PFSK-1 (cell line): Measurements from ENCODE around the gene C18orf54.

Experiments used
- FOXP2 ChIP-seq: optimal IDR thresholded peaks from 2 replicates; pipeline ENCODE3; 2011; ENCODE audit warnings: borderline replicate concordance, control low read depth, inconsistent platforms; ENCODE audit not compliant: insufficient read depth; ENCODE audit errors: extremely low read length, extremely low read depth
- POLR2AphosphoS5 ChIP-seq: IDR thresholded peaks from 2 replicates; pipeline ENCODE4 v1.6.1; 2012; ENCODE audit warnings: low read depth, mild to moderate bottlenecking, control low read depth, low read length, moderate library complexity
- REST ChIP-seq, 2 experiments: IDR thresholded peaks; 2 replicates each; pipeline versions ENCODE4 v1.6.1 to v1.8.0; 2011 to 2012; ENCODE audit warnings: low read depth in 2 of 2, low read length in 2 of 2, control low read depth in 1 of 2, inconsistent platforms in 1 of 2, mild to moderate bottlenecking in 1 of 2, moderate library complexity in 1 of 2; ENCODE audit not compliant: insufficient read depth in 1 of 2
- SIN3A ChIP-seq: IDR thresholded peaks from 2 replicates; pipeline ENCODE4 v1.6.1; 2012; ENCODE audit warnings: mild to moderate bottlenecking, low read length, moderate library complexity, borderline replicate concordance; ENCODE audit not compliant: insufficient read depth
- TAF1 ChIP-seq: IDR thresholded peaks from 2 replicates; pipeline ENCODE4 v1.6.1; 2012; ENCODE audit warnings: low read length, control low read depth, borderline replicate concordance; ENCODE audit not compliant: insufficient read depth

C18orf54 gene

DNA sequence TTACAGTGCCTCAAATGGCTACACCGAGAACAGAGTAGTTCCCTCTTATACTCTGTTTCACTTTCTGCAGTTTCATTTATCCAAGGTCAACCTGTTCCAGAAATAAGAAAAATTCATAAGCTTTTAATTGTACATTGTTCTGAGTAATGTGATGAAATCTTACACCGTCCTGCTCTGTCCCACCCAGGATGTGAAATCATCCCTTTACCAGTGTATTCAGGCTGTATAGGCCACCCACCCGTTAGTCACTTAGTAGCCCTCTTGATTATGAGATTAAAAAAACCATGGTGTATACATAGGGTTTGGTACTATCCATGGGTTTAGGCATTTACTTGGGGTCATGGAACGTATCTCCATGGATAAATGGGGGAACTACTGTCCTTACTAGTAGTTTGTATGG, 29.9 kb upstream of the C18orf54 start:
- no peak for TF ChIP-seq SIN3A
- no peak for TF ChIP-seq TAF1
- no peak for TF ChIP-seq REST (IDR thresholded peaks at IDR 0.05; ENCODE audit: insufficient read depth in 1 of 2, low read depth in 2 of 2, low read length in 2 of 2)
- no peak for TF ChIP-seq FOXP2
- TF ChIP-seq POLR2AphosphoS5: no peak

DNA sequence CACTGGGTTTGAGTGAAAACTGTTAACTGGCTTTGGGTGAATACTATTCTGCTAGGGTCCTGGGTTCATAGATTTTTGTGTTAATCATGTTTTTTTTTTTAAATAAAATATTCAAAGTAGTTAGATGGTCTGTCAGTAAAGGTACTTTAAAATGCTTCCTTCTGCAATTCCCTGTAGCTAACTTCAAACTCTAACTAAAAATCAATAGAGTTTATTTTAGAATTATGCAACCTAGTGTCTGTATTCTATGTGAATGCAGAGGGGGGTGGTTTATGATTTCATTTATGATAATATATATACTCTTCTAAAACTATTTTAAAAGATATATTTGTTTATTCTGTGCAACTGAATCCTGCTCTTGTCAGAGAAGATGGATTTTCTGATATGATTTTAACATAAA, 27.9 kb upstream of the C18orf54 start:
- no peak for TF ChIP-seq SIN3A

DNA sequence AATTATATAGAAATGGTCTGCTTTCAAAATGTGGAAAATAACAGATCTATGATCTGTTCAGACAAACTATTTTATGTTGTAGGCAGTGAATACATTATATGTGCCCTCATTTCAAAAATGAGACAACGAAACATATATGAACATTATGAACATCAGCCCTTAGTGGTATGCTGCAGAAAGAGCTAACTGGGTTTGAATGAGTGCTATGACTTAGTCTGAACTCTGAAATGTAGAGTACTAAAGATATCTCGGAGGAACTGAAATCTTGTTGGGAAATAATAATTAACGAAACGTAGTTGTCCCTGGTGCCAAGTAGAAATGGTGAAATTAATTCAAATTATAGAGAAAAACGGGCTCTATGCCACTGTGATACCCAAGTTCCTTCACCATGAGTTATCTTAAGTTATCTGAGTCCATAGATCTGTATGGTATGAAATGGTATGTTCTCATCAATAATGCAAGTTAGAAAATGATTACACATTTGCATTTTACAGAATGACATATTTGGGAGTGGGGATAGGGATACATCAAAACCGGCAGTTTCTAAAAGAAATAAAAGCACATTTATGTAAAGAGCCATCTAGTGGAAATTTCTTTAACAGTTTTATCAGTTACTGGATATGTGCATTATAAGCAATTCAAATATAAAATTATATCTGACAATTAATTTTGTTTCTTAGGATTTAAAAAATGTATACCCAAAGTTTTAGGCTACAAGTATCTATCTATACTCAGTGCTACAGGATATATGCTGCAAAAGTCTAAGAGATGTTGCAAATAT, 26.7 kb upstream of the C18orf54 start:
- TF ChIP-seq TAF1 (no peak), POLR2AphosphoS5 (no peak), SIN3A (no peak), REST (IDR thresholded peaks at IDR 0.05; ENCODE audit: insufficient read depth in 1 of 2, low read depth in 2 of 2, low read length in 2 of 2) (no peak), FOXP2 (no peak)

GRCh38 chr18:54335638-54336173, 22.0 kb upstream of the C18orf54 start:
- TF ChIP-seq REST (IDR thresholded peaks at IDR 0.05; ENCODE audit: insufficient read depth in 1 of 2, low read depth in 2 of 2, low read length in 2 of 2) (no peak), TAF1 (no peak), FOXP2 (no peak), POLR2AphosphoS5 (no peak), SIN3A (no peak)

- TF ChIP-seq SIN3A (no peak), FOXP2 (no peak), REST (IDR thresholded peaks at IDR 0.05; ENCODE audit: insufficient read depth in 1 of 2, low read depth in 2 of 2, low read length in 2 of 2) (no peak), TAF1 (no peak), POLR2AphosphoS5 (no peak)
Observed at GRCh38 chr18:54338230-54338629, 19.5 kb upstream of the C18orf54 start.
